ENCODE measurements around the gene ERCC2. TPM values are rescaled to one million over a fixed set of nuclear protein-coding genes. Genes with fewer than 3 reads are reported as not detected.

The ERCC2 gene
- total RNA-seq, 1 experiment from 2014 or later: 102 TPM

- POLR2A ChIA-PET: interaction anchor here (0.5 to 1.4 kb wide), 5 partner anchors 10 to 162 kb away, joined by 3 to 4 read pairs (median 3); no protein-coding TSS in a partner anchor
- Mint-ChIP-seq H3K4me3 (peak overlapping the region; percentile 78), H3K27me3 (ENCODE audit: low read depth) (peaks cover 39% of the 10 kb centered on the region), H3K4me1 (peaks cover 17% of the 10 kb centered on the region), H3K36me3 (peaks cover 3% of the 10 kb centered on the region; the same call in 1 of the 2 replicates), H3K9me3 (no peaks in the 10 kb centered on the region), H3K27ac (no peak overlapping the region)
- CTCF ChIA-PET: interaction anchor here (0.6 to 3.6 kb wide), 27 partner anchors 8 to 286 kb away, joined by 3 to 30 read pairs (median 4); partner anchors contain the start of genes BLOC1S3, ERCC2, PPP1R13L and TRAPPC6A
- peak; percentile 91 for DNase-seq (ENCODE audit: low spot score)
- peak; percentile 69 for ATAC-seq
- TF ChIP-seq MAX (CRISPR knock-in tag; IDR thresholded peaks at IDR 0.05): no peak; the same call in 1 of the 2 replicates
- TF ChIP-seq ZSCAN18 (CRISPR knock-in tag; IDR thresholded peaks at IDR 0.05): no peak
- TF ChIP-seq PREB (CRISPR knock-in tag; IDR thresholded peaks at IDR 0.05; ENCODE audit: borderline replicate concordance): no peak
- TF ChIP-seq PRDM15 (CRISPR knock-in tag; IDR thresholded peaks at IDR 0.05): no peak; the same call in 1 of the 2 replicates
- no peak for TF ChIP-seq ZNF512 (CRISPR knock-in tag; IDR thresholded peaks at IDR 0.05; ENCODE audit: borderline replicate concordance)
- TF ChIP-seq GABPB1 (CRISPR knock-in tag; IDR thresholded peaks at IDR 0.05): no peak
- TF ChIP-seq GRHL2 (CRISPR knock-in tag; IDR thresholded peaks at IDR 0.05; ENCODE audit: insufficient replicate concordance, severe bottlenecking): no peak
- no peak for TF ChIP-seq ZNF671 (CRISPR knock-in tag; IDR thresholded peaks at IDR 0.05)
- TF ChIP-seq TCF7 (CRISPR knock-in tag; IDR thresholded peaks at IDR 0.05; ENCODE audit: low read depth): no peak
- TF ChIP-seq ARID4B (CRISPR knock-in tag; IDR thresholded peaks at IDR 0.05; ENCODE audit: borderline replicate concordance): no peak
- TF ChIP-seq ZNF138 (CRISPR knock-in tag; conservative IDR thresholded peaks at IDR 0.05): 0 out of 2 replicates have a peak, but pooled peaks have one; percentile 9
- TF ChIP-seq ZNF232 (CRISPR knock-in tag; IDR thresholded peaks at IDR 0.05): no peak
- TF ChIP-seq OVOL2 (CRISPR knock-in tag; IDR thresholded peaks at IDR 0.05; ENCODE audit: borderline replicate concordance): no peak
- TF ChIP-seq HMGXB4 (CRISPR knock-in tag; IDR thresholded peaks at IDR 0.05): no peak; the same call in none of the 2 replicates
- no peak for TF ChIP-seq MXD4 (CRISPR knock-in tag; IDR thresholded peaks at IDR 0.05; ENCODE audit: borderline replicate concordance)
- no peak for TF ChIP-seq SOX15 (CRISPR knock-in tag; IDR thresholded peaks at IDR 0.05)
- 0 out of 2 replicates have a peak, but pooled peaks have one; percentile 49 for TF ChIP-seq ZNF121 (CRISPR knock-in tag; IDR thresholded peaks at IDR 0.05)
- no peak for TF ChIP-seq MYBL2 (CRISPR knock-in tag; IDR thresholded peaks at IDR 0.05)
- TF ChIP-seq IRF1 (CRISPR knock-in tag; IDR thresholded peaks at IDR 0.05): no peak
- no peak for TF ChIP-seq IRF2 (CRISPR knock-in tag; IDR thresholded peaks at IDR 0.05; ENCODE audit: borderline replicate concordance, low read depth)
Observed at GRCh38 chr19:45395821-45396617, 25.6 kb upstream of the ERCC2 start.
